DMS79 (cell line): Measurements from ENCODE around the gene TBXT.

ENCODE experiments used
- DNase-seq: peaks from one replicate; lab custom pipeline; 2025; lab: John Stamatoyannopoulos, UW

Gene TBXT

GRCh38 chr6:166115609-166116008 lies 52.0 kb downstream of the TBXT start:
- no peak for DNase-seq

GRCh38 chr6:166112580-166112979 lies 55.1 kb downstream of the TBXT start:
- DNase-seq = no peak

- DNase-seq = no peak
Observed at GRCh38 chr6:166109608-166110007, 58.0 kb downstream of the TBXT start.
